Astrocyte of the cerebellum (primary cell): ENCODE data around the gene PUS7.

Source experiments
- DNase-seq: peaks from one replicate; pipeline ENCODE4 v3.0.0-alpha.2; 2011; ENCODE audit warnings: low read depth
- H3K4me3 ChIP-seq: 2 replicates; pipeline ENCODE4 v1.5.1; 2011; ENCODE audit warnings: mild to moderate bottlenecking, low read depth, low read length, moderate library complexity
- in situ Hi-C: cut with HindIII; loops from 2 replicates; pipeline ENCODE4 v1.10.0; 2017; ENCODE audit warnings: low sequenced_read_pairs
- TF ChIP-seq, protein P1 (sequence below): IDR thresholded peaks from 2 replicates; pipeline ENCODE4 v1.5.1; 2012; ENCODE audit warnings: low read length, low read depth, moderate library complexity, mild to moderate bottlenecking; ENCODE audit errors: missing control alignments

PUS7 gene, protein sequence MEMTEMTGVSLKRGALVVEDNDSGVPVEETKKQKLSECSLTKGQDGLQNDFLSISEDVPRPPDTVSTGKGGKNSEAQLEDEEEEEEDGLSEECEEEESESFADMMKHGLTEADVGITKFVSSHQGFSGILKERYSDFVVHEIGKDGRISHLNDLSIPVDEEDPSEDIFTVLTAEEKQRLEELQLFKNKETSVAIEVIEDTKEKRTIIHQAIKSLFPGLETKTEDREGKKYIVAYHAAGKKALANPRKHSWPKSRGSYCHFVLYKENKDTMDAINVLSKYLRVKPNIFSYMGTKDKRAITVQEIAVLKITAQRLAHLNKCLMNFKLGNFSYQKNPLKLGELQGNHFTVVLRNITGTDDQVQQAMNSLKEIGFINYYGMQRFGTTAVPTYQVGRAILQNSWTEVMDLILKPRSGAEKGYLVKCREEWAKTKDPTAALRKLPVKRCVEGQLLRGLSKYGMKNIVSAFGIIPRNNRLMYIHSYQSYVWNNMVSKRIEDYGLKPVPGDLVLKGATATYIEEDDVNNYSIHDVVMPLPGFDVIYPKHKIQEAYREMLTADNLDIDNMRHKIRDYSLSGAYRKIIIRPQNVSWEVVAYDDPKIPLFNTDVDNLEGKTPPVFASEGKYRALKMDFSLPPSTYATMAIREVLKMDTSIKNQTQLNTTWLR

DNA sequence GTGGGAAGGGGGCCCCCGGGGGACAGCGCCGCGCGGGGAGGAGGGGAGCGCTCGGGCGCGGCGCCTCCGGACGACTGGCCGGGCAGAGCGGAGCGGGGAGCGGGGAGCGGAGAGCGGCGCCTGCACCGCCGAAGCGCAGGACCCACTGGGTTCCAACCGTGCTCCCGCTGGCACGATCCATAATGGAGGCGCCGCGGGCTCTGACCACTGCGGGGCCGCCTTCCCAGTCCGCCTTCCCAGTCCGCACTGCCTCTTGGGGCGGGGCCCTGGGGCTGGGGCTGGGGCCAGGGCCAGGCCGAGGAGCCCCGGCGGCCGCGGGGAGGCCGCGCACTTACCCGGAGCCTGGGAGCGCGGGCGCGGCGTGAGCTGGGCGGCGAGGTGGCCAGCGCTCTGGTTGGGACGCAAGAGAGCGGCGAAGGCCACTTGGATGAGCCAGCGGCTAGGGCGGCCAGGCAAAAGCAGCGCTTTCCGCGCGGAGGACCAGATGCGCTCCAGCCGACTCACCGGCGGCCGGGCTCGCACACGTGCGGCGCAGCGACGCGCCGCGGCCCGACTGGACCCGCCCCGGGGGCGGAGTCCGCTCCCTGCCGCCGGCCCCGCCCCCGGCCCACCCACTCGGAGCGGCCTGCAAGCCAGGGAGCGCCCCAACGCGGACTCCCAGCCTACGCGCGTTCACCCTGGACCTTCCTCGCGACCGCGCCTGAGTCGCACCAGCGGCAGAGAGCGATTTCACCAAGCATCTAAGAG is at the start of gene PUS7:
Gene PUS7 (minus strand): TSS at position 555 of the 747 bp plus-strand sequence. CDS start 13,759 bp downstream, outside the sequence.
- H3K4me3 ChIP-seq = peak within 1 kb of the TSS; percentile 82
- DNase-seq = peak; percentile 56
- in situ Hi-C loops = no loop called here
- TF ChIP-seq, protein P1, sequence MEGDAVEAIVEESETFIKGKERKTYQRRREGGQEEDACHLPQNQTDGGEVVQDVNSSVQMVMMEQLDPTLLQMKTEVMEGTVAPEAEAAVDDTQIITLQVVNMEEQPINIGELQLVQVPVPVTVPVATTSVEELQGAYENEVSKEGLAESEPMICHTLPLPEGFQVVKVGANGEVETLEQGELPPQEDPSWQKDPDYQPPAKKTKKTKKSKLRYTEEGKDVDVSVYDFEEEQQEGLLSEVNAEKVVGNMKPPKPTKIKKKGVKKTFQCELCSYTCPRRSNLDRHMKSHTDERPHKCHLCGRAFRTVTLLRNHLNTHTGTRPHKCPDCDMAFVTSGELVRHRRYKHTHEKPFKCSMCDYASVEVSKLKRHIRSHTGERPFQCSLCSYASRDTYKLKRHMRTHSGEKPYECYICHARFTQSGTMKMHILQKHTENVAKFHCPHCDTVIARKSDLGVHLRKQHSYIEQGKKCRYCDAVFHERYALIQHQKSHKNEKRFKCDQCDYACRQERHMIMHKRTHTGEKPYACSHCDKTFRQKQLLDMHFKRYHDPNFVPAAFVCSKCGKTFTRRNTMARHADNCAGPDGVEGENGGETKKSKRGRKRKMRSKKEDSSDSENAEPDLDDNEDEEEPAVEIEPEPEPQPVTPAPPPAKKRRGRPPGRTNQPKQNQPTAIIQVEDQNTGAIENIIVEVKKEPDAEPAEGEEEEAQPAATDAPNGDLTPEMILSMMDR = no peak

DNA sequence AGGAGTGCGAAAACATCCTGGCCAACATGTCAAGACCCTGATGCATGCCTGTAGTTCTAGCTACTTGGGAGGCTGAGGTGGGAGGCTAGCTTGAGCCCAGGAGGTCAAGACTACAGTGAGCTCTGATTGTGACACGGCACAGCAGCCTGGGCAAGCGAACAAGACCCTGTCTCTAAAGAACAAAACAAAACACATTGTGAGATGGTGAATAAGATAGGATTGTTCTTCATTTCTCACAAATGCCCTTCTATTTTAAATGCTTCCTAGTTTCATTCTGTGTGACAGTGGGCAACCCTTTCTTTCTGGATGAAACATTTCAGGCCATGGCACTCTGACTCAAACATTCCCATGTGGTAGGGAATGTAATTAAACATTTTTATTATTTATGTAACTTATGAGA is 45.8 kb upstream of the PUS7 start:
- TF ChIP-seq, protein P1 = no peak
- in situ Hi-C loops = no loop called here
- H3K4me3 ChIP-seq = no peak overlapping the region
- no peak for DNase-seq

DNA sequence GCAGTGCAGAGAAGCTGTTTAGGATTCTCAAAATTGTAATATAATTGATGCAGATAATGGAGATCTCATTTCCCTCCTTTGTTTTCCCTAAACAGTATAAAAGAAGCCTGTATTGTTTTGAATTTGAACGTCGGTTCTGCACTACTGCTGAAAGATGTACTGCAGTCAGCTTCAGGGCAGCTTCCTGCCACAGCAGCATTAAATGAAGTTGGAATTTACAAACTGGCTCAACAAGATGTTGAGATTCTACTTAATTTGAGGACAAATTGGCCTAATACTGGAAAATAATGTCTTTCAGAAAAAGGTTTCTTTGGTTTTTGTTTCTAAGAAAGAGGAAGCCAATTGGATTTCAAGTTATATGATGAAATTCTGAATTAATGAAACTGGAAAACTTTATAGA is 45.0 kb upstream of the PUS7 start:
- TF ChIP-seq, protein P1 = no peak
- DNase-seq = no peak
- no peak overlapping the region for H3K4me3 ChIP-seq
- in situ Hi-C loops = no loop called here

DNA sequence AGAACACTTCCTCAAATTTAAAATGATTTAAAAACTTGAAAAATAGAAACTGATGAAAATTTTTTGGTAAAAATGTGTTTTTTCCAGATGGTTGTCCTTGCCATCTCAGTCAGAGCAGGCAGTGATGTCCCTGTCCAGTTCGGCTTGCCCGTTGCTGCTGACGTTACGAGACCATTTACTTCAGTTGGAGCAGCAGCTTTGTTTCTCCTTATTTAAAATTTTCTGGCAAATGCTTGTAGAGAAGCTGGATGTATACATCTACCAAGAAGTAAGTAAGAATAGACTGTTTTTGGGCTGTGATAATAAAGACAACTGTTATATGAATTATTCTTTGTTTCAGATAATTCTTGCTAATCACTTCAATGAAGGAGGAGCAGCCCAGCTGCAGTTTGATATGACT is 43.1 kb upstream of the PUS7 start:
- no peak for DNase-seq
- TF ChIP-seq, protein P1 = no peak
- no peak overlapping the region for H3K4me3 ChIP-seq
- in situ Hi-C loops = no loop called here

DNA sequence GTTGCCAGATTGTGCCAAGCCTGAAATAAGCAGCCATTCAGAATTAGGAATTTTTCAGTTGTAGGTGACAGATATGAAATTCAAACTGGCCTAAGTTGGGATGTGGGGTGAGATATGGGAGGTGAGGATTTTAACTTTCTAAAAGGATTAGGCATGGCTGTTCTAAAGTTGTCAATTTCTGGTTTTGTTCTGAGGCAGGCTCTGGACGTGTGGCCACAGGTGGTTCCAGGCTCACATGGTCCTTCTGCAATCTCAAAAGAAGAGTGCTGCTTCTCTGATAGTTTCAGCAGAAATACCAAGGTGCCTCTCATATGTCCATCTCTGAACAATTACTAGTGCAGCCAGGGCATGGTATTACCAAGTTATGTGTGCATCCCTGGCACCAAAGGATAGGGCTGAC is 37.9 kb upstream of the PUS7 start:
- H3K4me3 ChIP-seq = no peak overlapping the region
- DNase-seq = no peak
- TF ChIP-seq, protein P1 = no peak
- in situ Hi-C loops = no loop called here

DNA sequence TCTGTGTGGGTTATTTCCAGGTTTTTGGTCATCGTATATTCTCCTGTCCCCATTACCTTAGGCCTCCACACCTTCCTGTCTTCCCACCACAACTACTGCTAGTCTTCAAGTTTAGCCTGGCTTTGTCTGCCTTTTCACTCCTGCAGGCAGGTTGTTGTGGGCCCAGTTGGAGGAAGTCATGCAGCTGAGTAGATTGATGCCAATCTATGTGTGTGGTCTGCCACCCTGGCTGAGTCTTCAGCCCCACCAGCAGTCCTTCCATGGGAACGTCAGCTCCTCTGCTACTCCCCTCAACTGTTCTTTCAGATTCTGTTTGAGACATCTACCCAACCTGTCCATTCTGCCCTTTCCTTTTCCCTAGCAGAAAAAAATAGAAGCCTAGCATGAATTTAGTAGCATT is 16.3 kb upstream of the PUS7 start:
- TF ChIP-seq, protein P1 = no peak
- in situ Hi-C loops = no loop called here
- H3K4me3 ChIP-seq = no peak overlapping the region
- DNase-seq = no peak
